OCI-LY1 (cell line): Measurements from ENCODE around the gene MAD1L1.

Experiments used
- H2AFZ ChIP-seq: fragments of 200-600 bp; sonication (generic), shearing (Covaris generic); 2 replicates; pipeline ENCODE4 v1.6.0; 2014; ENCODE audit warnings: antibody characterized with exemption, mild to moderate bottlenecking, low read length
- H3F3A ChIP-seq: fragments of 200-600 bp; sonication (generic), shearing (Covaris generic); 2 replicates; pipeline ENCODE4 v1.6.0; 2014; ENCODE audit warnings: mild to moderate bottlenecking, antibody characterized with exemption, low read length, moderate library complexity; ENCODE audit not compliant: insufficient read depth
- H3K27ac ChIP-seq: fragments of 200-600 bp; sonication (generic); 2 replicates; pipeline ENCODE4 v1.5.1; 2014; ENCODE audit warnings: low read length, mixed run types, mild to moderate bottlenecking, low read depth; ENCODE audit not compliant: poor library complexity, severe bottlenecking
- H3K27me3 ChIP-seq: fragments of 200-600 bp; sonication (generic); 2 replicates; pipeline ENCODE4 v1.6.0; 2014; ENCODE audit warnings: antibody characterized with exemption, mild to moderate bottlenecking, low read length, moderate library complexity; ENCODE audit not compliant: insufficient read depth
- H3K36me3 ChIP-seq: fragments of 200-600 bp; sonication (generic); 2 replicates; pipeline ENCODE4 v1.6.1; 2014; ENCODE audit warnings: mild to moderate bottlenecking, antibody characterized with exemption, low read length, moderate library complexity, mixed read lengths; ENCODE audit not compliant: insufficient read depth
- H3K4me1 ChIP-seq: fragments of 200-600 bp; sonication (generic); 2 replicates; pipeline ENCODE4 v1.5.1; 2014; ENCODE audit warnings: mild to moderate bottlenecking, low read length, moderate library complexity; ENCODE audit not compliant: insufficient read depth, severe bottlenecking
- H3K4me2 ChIP-seq: fragments of 200-600 bp; sonication (generic), shearing (Covaris generic); 2 replicates; pipeline ENCODE4 v1.6.1; 2014; ENCODE audit warnings: low read length
- H3K4me3 ChIP-seq: fragments of 200-600 bp; sonication (generic); 2 replicates; pipeline ENCODE4 v1.5.1; 2014; ENCODE audit warnings: low read length, low read depth, mild to moderate bottlenecking, mixed read lengths; ENCODE audit not compliant: poor library complexity, severe bottlenecking
- H3K79me2 ChIP-seq: fragments of 200-600 bp; shearing (Covaris generic); 2 replicates; pipeline ENCODE4 v1.6.1; 2016; ENCODE audit warnings: mixed run types, low read length, mixed read lengths; ENCODE audit not compliant: insufficient read depth
- H3K9ac ChIP-seq: fragments of 200-600 bp; sonication (generic), shearing (Covaris generic); 2 replicates; pipeline ENCODE4 v1.6.1; 2014; ENCODE audit warnings: mild to moderate bottlenecking, low read length, mixed read lengths
- H3K9me2 ChIP-seq: fragments of 200-600 bp; sonication (generic), shearing (Covaris generic); 2 replicates; pipeline ENCODE4 v1.6.1; 2014; ENCODE audit warnings: low read depth, mild to moderate bottlenecking, low read length, mixed read lengths
- H3K9me3 ChIP-seq: fragments of 200-600 bp; shearing (Covaris generic); 2 replicates; pipeline ENCODE4 v1.6.1; 2014; ENCODE audit warnings: low read length, mixed read lengths
- H4K20me1 ChIP-seq: fragments of 200-600 bp; sonication (generic), shearing (Covaris generic); 2 replicates; pipeline ENCODE4 v1.6.0; 2016; ENCODE audit warnings: mild to moderate bottlenecking, low read length; ENCODE audit not compliant: insufficient read depth
- EZH2 ChIP-seq: fragments of 200-600 bp; sonication (generic), shearing (Covaris generic); IDR thresholded peaks from 2 replicates; pipeline ENCODE4 v1.8.0; 2017; ENCODE audit warnings: borderline replicate concordance, mixed run types, mild to moderate bottlenecking, antibody characterized with exemption, low read length, moderate library complexity, mixed read lengths
- TF ChIP-seq, protein P1 (sequence below): fragments of 200-600 bp; sonication (generic), shearing (Covaris generic); IDR thresholded peaks from 2 replicates; pipeline ENCODE4 v1.5.1; 2017; ENCODE audit warnings: mild to moderate bottlenecking, antibody characterized with exemption, low read length, moderate library complexity, mixed read lengths

The MAD1L1 gene

GRCh38 chr7:1914743-1915142 is 318.0 kb downstream of the MAD1L1 start:
- Histone ChIP-seq H2AFZ (no peak overlapping the region), H3K9me3 (no peaks in the 10 kb centered on the region), H3K27ac (no peak overlapping the region), H3K9me2 (no peaks in the 10 kb centered on the region), H3K36me3 (no peaks in the 10 kb centered on the region), H3K4me3 (no peak overlapping the region), H3F3A (no peaks in the 10 kb centered on the region), H3K9ac (no peak overlapping the region), H3K4me2 (no peak overlapping the region), H3K4me1 (peaks cover 15% of the 10 kb centered on the region), H3K27me3 (no peaks in the 10 kb centered on the region), H4K20me1 (no peaks in the 10 kb centered on the region), H3K79me2 (no peaks in the 10 kb centered on the region)
- no peak for TF ChIP-seq EZH2
- TF ChIP-seq, protein P1, sequence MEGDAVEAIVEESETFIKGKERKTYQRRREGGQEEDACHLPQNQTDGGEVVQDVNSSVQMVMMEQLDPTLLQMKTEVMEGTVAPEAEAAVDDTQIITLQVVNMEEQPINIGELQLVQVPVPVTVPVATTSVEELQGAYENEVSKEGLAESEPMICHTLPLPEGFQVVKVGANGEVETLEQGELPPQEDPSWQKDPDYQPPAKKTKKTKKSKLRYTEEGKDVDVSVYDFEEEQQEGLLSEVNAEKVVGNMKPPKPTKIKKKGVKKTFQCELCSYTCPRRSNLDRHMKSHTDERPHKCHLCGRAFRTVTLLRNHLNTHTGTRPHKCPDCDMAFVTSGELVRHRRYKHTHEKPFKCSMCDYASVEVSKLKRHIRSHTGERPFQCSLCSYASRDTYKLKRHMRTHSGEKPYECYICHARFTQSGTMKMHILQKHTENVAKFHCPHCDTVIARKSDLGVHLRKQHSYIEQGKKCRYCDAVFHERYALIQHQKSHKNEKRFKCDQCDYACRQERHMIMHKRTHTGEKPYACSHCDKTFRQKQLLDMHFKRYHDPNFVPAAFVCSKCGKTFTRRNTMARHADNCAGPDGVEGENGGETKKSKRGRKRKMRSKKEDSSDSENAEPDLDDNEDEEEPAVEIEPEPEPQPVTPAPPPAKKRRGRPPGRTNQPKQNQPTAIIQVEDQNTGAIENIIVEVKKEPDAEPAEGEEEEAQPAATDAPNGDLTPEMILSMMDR = no peak

GRCh38 chr7:1914321-1914720 is 318.4 kb downstream of the MAD1L1 start:
- Histone ChIP-seq H3F3A (no peaks in the 10 kb centered on the region), H3K4me1 (peaks cover 11% of the 10 kb centered on the region), H3K4me2 (no peak overlapping the region)

DNA sequence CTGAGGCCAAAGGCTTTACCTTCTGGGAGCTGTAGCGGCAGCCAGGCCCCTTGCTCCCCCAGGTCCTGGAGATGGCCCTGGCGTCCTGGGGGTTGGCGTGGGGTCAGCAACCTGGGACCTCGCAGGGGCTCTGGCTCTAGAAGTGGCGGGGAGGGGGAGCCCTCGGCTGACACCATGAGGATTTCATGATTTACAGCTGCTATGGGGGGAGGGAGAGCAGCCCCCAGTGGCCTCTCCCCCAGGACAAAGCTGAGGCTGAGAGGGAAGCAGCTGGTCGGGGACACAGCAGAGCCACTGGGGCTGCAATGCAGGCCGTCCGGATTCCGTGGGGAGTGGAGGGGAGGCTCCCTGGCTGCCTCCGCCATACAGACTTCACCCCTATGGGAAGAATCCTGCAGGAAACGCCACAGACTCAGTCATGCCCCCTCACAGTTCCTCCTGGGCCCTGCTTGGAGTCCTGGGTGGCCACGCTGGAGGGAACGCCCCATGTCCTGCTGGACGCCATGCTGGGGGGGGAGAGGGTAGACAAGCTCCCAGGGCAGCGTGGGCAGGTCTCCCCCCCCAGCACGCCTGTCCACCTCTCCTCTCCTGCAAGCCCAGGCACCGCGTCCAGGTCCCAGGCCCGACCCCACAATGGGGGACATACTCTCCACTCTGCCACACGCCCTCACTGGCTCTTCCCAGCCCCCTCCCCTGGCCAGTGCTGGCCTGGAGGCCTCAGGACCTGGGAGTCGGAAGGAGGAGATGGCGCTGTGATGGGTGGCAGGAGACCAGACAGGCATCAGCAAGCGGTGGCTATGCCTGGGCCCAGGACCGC is 319.1 kb downstream of the MAD1L1 start:
- H3K27me3 ChIP-seq = no peaks in the 10 kb centered on the region
- no peak overlapping the region for H3K27ac ChIP-seq
- no peak overlapping the region for H3K9ac ChIP-seq
- H4K20me1 ChIP-seq = no peaks in the 10 kb centered on the region
- H3K9me3 ChIP-seq = no peaks in the 10 kb centered on the region
- TF ChIP-seq, protein P1 = no peak
- no peak for TF ChIP-seq EZH2
- no peaks in the 10 kb centered on the region for H3F3A ChIP-seq
- H3K79me2 ChIP-seq = no peaks in the 10 kb centered on the region
- no peak overlapping the region for H2AFZ ChIP-seq
- no peaks in the 10 kb centered on the region for H3K9me2 ChIP-seq
- H3K36me3 ChIP-seq = no peaks in the 10 kb centered on the region
- H3K4me2 ChIP-seq = no peak overlapping the region
- peaks cover 11% of the 10 kb centered on the region for H3K4me1 ChIP-seq
- H3K4me3 ChIP-seq = no peak overlapping the region

More at GRCh38 chr7:1914321-1914720, 318.4 kb downstream of the MAD1L1 start:
- Histone ChIP-seq H4K20me1 (no peaks in the 10 kb centered on the region), H3K9me2 (no peaks in the 10 kb centered on the region), H3K27ac (no peak overlapping the region), H3K36me3 (no peaks in the 10 kb centered on the region), H3K27me3 (no peaks in the 10 kb centered on the region), H3K9me3 (no peaks in the 10 kb centered on the region), H3K9ac (no peak overlapping the region), H2AFZ (no peak overlapping the region), H3K4me3 (no peak overlapping the region), H3K79me2 (no peaks in the 10 kb centered on the region)
- TF ChIP-seq EZH2 = no peak
- TF ChIP-seq, protein P1 = no peak
